ENCODE measurements around the gene GCDH. TPM values are rescaled to one million over a fixed set of nuclear protein-coding genes. Genes with fewer than 3 reads are reported as not detected.

GCDH gene
- total RNA-seq, 2 donors from 2014 or later: 21.1 to 39.2 TPM

- Histone ChIP-seq H3K4me1 (no peaks in the 10 kb centered on the region), H3K4me3 (no peak overlapping the region), H3K9ac (ENCODE audit: low read depth in 2 of 2, low read length in 2 of 2) (no peak overlapping the region), H3K27me3 (no peaks in the 10 kb centered on the region), H3K36me3 (peaks cover 11% of the 10 kb centered on the region), H3K9me3 (no peaks in the 10 kb centered on the region), H3K27ac (no peak overlapping the region)
- intact Hi-C loops (cut with DNase I): no loop called here
- TF ChIP-seq CTCF (IDR thresholded peaks at IDR 0.05): no peak
- peak; percentile 25 for DNase-seq
Measured at GRCh38 chr19:12921047-12921446, 30.1 kb downstream of the GCDH start.

GRCh38 chr19:12922959-12923358 lies 32.0 kb downstream of the GCDH start:
- intact Hi-C loops (cut with DNase I): no loop called here
- TF ChIP-seq CTCF (IDR thresholded peaks at IDR 0.05): no peak
- DNase-seq: no peak
- Histone ChIP-seq H3K4me1 (no peaks in the 10 kb centered on the region), H3K9ac (ENCODE audit: low read depth in 2 of 2, low read length in 2 of 2) (no peak overlapping the region), H3K9me3 (no peaks in the 10 kb centered on the region), H3K27ac (no peak overlapping the region), H3K36me3 (peaks cover 11% of the 10 kb centered on the region), H3K27me3 (no peaks in the 10 kb centered on the region), H3K4me3 (no peak overlapping the region)

- Histone ChIP-seq H3K27me3 (no peaks in the 10 kb centered on the region), H3K4me3 (no peak overlapping the region), H3K27ac (no peak overlapping the region), H3K9ac (ENCODE audit: low read depth in 2 of 2, low read length in 2 of 2) (no peak overlapping the region), H3K4me1 (no peaks in the 10 kb centered on the region), H3K36me3 (peaks cover 11% of the 10 kb centered on the region), H3K9me3 (no peaks in the 10 kb centered on the region)
- DNase-seq: no peak
- TF ChIP-seq CTCF (IDR thresholded peaks at IDR 0.05): no peak
- intact Hi-C loops (cut with DNase I): no loop called here
Measured at GRCh38 chr19:12924621-12925310, 33.8 kb downstream of the GCDH start.

- H3K4me1 ChIP-seq: peaks cover 6% of the 10 kb centered on the region
- H3K27me3 ChIP-seq: no peaks in the 10 kb centered on the region
- H3K27ac ChIP-seq: no peak overlapping the region
- no peak overlapping the region for H3K9ac ChIP-seq (ENCODE audit: low read depth in 2 of 2, low read length in 2 of 2)
- H3K36me3 ChIP-seq: no peaks in the 10 kb centered on the region
- TF ChIP-seq CTCF (IDR thresholded peaks at IDR 0.05): no peak
- no peaks in the 10 kb centered on the region for H3K9me3 ChIP-seq
- no peak for DNase-seq
- no peak overlapping the region for H3K4me3 ChIP-seq
- intact Hi-C loops (cut with DNase I): no loop called here
Measured at GRCh38 chr19:12930002-12930645, 39.2 kb downstream of the GCDH start.

DNA sequence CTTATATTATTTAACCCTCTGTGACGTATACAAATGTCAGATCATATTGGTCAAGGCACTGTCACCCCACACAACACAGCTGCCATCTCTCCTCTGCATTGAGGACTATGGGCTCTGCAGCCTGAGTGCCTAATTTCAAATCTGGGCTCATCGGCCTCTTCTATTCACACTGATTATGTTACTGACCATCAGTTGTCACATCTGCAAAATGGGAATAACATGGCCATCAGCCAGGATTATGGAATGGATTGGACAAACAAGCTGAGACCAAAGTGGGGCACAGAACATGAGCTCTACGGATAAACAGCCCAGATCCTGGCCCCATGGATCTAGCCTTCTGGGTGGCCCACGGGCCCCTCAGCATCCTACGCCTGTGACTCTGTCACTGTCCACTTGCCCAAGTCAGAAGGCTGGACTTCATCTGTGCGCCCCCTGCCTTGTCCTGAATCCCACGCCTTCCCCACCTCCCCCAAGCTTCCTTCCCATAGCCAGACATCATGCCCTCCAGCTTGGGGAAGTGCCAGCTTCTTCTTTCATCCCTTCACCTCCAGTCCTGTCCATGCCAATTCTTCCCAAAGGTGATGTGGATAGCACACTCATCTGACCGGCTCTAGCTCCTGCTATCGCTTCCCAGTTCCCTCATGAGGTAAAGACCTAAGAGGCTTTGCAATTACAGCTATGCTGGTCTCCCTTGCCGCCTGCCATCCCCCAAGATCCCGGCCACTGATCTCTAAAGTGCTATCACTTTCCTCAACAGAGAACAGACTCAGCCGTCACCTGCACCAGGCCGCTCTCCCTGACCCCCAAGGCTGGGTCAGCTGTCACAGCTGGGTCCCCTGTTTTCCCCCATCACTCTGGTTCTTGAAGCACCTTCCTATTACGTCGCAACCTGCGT lies 41.7 kb downstream of the GCDH start:
- Histone ChIP-seq H3K9ac (ENCODE audit: low read depth in 2 of 2, low read length in 2 of 2) (peak overlapping the region; percentile 76 to 94), H3K9me3 (no peaks in the 10 kb centered on the region), H3K27me3 (no peaks in the 10 kb centered on the region), H3K4me1 (peaks cover 8% of the 10 kb centered on the region), H3K27ac (peak overlapping the region; percentile 34), H3K4me3 (peak overlapping the region; percentile 98), H3K36me3 (no peaks in the 10 kb centered on the region)
- DNase-seq: peak; percentile 29
- intact Hi-C loops (cut with DNase I): no loop called here
- no peak for TF ChIP-seq CTCF (IDR thresholded peaks at IDR 0.05)

All from colonic mucosa (tissue), 4 donors.